ENCODE data around the gene KCNMB1. TPM values are rescaled to one million over a fixed set of nuclear protein-coding genes. Genes with fewer than 3 reads are reported as not detected.

KCNMB1 gene
- total and polyA plus RNA-seq, 2 donors from 2014 or later: 2.1 to 4.5 TPM

GRCh38 chr5:170425731-170426130 lies 36.6 kb upstream of the KCNMB1 start:
- Histone ChIP-seq H3K9me3 (ENCODE audit: control insufficient read depth in 2 of 3, insufficient read depth in 1 of 3, low read length in 3 of 3) (no peaks in the 10 kb centered on the region), H3K4me1 (ENCODE audit: control insufficient read depth in 2 of 3, insufficient read depth in 2 of 3, low read depth in 1 of 3, low read length in 3 of 3) (no peaks in the 10 kb centered on the region), H3K27me3 (ENCODE audit: control insufficient read depth, insufficient read depth, low read length) (no peaks in the 10 kb centered on the region), H3K9ac (ENCODE audit: low read length in 3 of 3) (no peak overlapping the region), H3K27ac (ENCODE audit: low read depth in 2 of 2, low read length in 2 of 2) (no peak overlapping the region), H3K4me3 (ENCODE audit: low read length in 3 of 3) (no peak overlapping the region), H3K36me3 (ENCODE audit: control insufficient read depth in 2 of 3, insufficient read depth in 3 of 3, low read length in 3 of 3) (no peaks in the 10 kb centered on the region)
- intact Hi-C loops (cut with DNase I): no loop called here
- DNase-seq (no peak), FAIRE-seq (no peak)
- TF ChIP-seq CTCF (IDR thresholded peaks at IDR 0.05; ENCODE audit: borderline replicate concordance, extremely low read depth, insufficient read depth): no peak

- Histone ChIP-seq H3K9ac (ENCODE audit: low read length in 3 of 3) (no peak overlapping the region), H3K27me3 (ENCODE audit: control insufficient read depth, insufficient read depth, low read length) (no peaks in the 10 kb centered on the region), H3K27ac (ENCODE audit: low read depth in 2 of 2, low read length in 2 of 2) (no peak overlapping the region), H3K9me3 (ENCODE audit: control insufficient read depth in 2 of 3, insufficient read depth in 1 of 3, low read length in 3 of 3) (no peaks in the 10 kb centered on the region), H3K4me3 (ENCODE audit: low read length in 3 of 3) (no peak overlapping the region), H3K4me1 (ENCODE audit: control insufficient read depth in 2 of 3, insufficient read depth in 2 of 3, low read depth in 1 of 3, low read length in 3 of 3) (no peaks in the 10 kb centered on the region), H3K36me3 (ENCODE audit: control insufficient read depth in 2 of 3, insufficient read depth in 3 of 3, low read length in 3 of 3) (no peaks in the 10 kb centered on the region)
- FAIRE-seq (no peak), DNase-seq (no peak)
- no peak for TF ChIP-seq CTCF (IDR thresholded peaks at IDR 0.05; ENCODE audit: borderline replicate concordance, extremely low read depth, insufficient read depth)
- intact Hi-C loops (cut with DNase I): loop anchor here (5.0 kb wide), 1 partner anchor 197 kb away; no protein-coding TSS in a partner anchor
These were observed 35.5 kb upstream of the KCNMB1 start for GRCh38 chr5:170424629-170425028.

GRCh38 chr5:170423692-170424091 lies 34.5 kb upstream of the KCNMB1 start:
- no peak for FAIRE-seq

More at GRCh38 chr5:170423692-170424091, 34.5 kb upstream of the KCNMB1 start:
- no peak overlapping the region for H3K27ac ChIP-seq (ENCODE audit: low read depth in 2 of 2, low read length in 2 of 2)
- no peak overlapping the region for H3K4me3 ChIP-seq (ENCODE audit: low read length in 3 of 3)
- intact Hi-C loops (cut with DNase I): loop anchor here (5.0 kb wide), 1 partner anchor 196 kb away; no protein-coding TSS in a partner anchor
- H3K27me3 ChIP-seq (ENCODE audit: control insufficient read depth, insufficient read depth, low read length): no peaks in the 10 kb centered on the region
- DNase-seq: no peak
- H3K4me1 ChIP-seq (ENCODE audit: control insufficient read depth in 2 of 3, insufficient read depth in 2 of 3, low read depth in 1 of 3, low read length in 3 of 3): no peaks in the 10 kb centered on the region
- no peak for TF ChIP-seq CTCF (IDR thresholded peaks at IDR 0.05; ENCODE audit: borderline replicate concordance, extremely low read depth, insufficient read depth)
- H3K9me3 ChIP-seq (ENCODE audit: control insufficient read depth in 2 of 3, insufficient read depth in 1 of 3, low read length in 3 of 3): no peaks in the 10 kb centered on the region
- H3K9ac ChIP-seq (ENCODE audit: low read length in 3 of 3): no peak overlapping the region
- no peaks in the 10 kb centered on the region for H3K36me3 ChIP-seq (ENCODE audit: control insufficient read depth in 2 of 3, insufficient read depth in 3 of 3, low read length in 3 of 3)

Measured in kidney (tissue), 14 donors.